Suprapubic skin (tissue), 4 donors: ENCODE data around the gene C5orf22.

ENCODE experiments used
- CTCF ChIP-seq, 2 donors: fragments of 200-600 bp in 1 of 2; fragments of 450-650 bp in 1 of 2; sonication (generic) in 1 of 2; IDR thresholded peaks; one replicate each; pipeline ENCODE4 v1.5.1; 2016 to 2019; ENCODE audit warnings: antibody characterized with exemption in 2 of 2, mild to moderate bottlenecking in 1 of 2, moderate library complexity in 1 of 2
- EP300 ChIP-seq: sonication (generic); formaldehyde crosslinking; IDR thresholded peaks from one replicate; pipeline ENCODE4 v1.6.1; 2017; ENCODE audit warnings: antibody characterized with exemption
- POLR2AphosphoS5 ChIP-seq, 3 donors: sonication (generic); formaldehyde crosslinking; IDR thresholded peaks; one replicate each; pipeline ENCODE4 v1.6.1; 2017; ENCODE audit warnings: antibody characterized with exemption in 3 of 3

GRCh38 chr5:31604644-31605043 is 72.5 kb downstream of the C5orf22 start:
- no peak for TF ChIP-seq CTCF (IDR thresholded peaks at IDR 0.05)
- TF ChIP-seq POLR2AphosphoS5 (IDR thresholded peaks at IDR 0.05), result no peak
- no peak for TF ChIP-seq EP300
